ENCODE data around the gene LCOR. TPM values are rescaled to one million over a fixed set of nuclear protein-coding genes. Genes with fewer than 3 reads are reported as not detected.
A peak's percentile ranks its signal among the peaks of the same experiment; 100 is the strongest.

Gene LCOR
- total RNA-seq, 1 experiment from 2014 or later = 42.1 TPM

GRCh38 chr10:96906864-96907263, 74.8 kb downstream of the LCOR start:
- H2BK15ac ChIP-seq (ENCODE audit: low read depth, low read length) = no peak overlapping the region
- no peak overlapping the region for H3K4ac ChIP-seq (ENCODE audit: low read depth, low read length)
- no peak for TF ChIP-seq CTCF (conservative IDR thresholded peaks at IDR 0.05)
- no peak overlapping the region for H4K5ac ChIP-seq (ENCODE audit: insufficient read length, low read depth, low read length)
- Mint-ChIP-seq H3K27ac (peak overlapping the region in 1 of 3 experiments; percentile 34; a peak in 1 of 7 replicates), H3K9me3 (no peaks in the 10 kb centered on the region), H3K36me3 (ENCODE audit: insufficient read depth in 1 of 3, low read depth in 3 of 3) (peaks cover 0 to 17% (median 13%) of the 10 kb centered on the region in 3 experiments; a peak in 4 of 7 replicates), H3K4me3 (no peak overlapping the region), H3K4me1 (peaks cover 33 to 45% of the 10 kb centered on the region in 2 experiments), H3K27me3 (ENCODE audit: low read depth) (no peaks in the 10 kb centered on the region)
- H2AK5ac ChIP-seq (ENCODE audit: insufficient read length, low read length) = no peak overlapping the region
- no peaks in the 10 kb centered on the region for H3K4me1 ChIP-seq (ENCODE audit: insufficient read depth, low read length)
- no peak overlapping the region for H2BK5ac ChIP-seq (ENCODE audit: insufficient read length, low read length)
- H3K56ac ChIP-seq (ENCODE audit: insufficient read length, low read depth, low read length) = no peak overlapping the region
- H4K8ac ChIP-seq (replicated peaks; ENCODE audit: insufficient read length, low read depth, low read length) = no peak overlapping the region
- no peak overlapping the region for H2BK120ac ChIP-seq (ENCODE audit: low read depth, low read length, poor library complexity, severe bottlenecking)
- no peak overlapping the region for H3T11ph ChIP-seq (ENCODE audit: low read length)
- peaks cover 6% of the 10 kb centered on the region for H3K79me2 ChIP-seq (ENCODE audit: insufficient read depth, low read length)
- no peaks in the 10 kb centered on the region for H4K20me1 ChIP-seq (ENCODE audit: control insufficient read depth, insufficient read depth, insufficient read length)
- H3K4me2 ChIP-seq (ENCODE audit: insufficient read depth, insufficient read length, low read length) = no peak overlapping the region
- H3K27me3 ChIP-seq (ENCODE audit: insufficient read depth, low read length) = no peaks in the 10 kb centered on the region
- H3K9ac ChIP-seq (ENCODE audit: extremely low read depth, insufficient read length, low read length) = no peak overlapping the region
- H3K23me2 ChIP-seq (ENCODE audit: insufficient read length, low read depth, low read length, poor library complexity, severe bottlenecking) = no peaks in the 10 kb centered on the region
- no peak overlapping the region for H2BK12ac ChIP-seq (ENCODE audit: insufficient read length, low read depth, low read length)
- no peak overlapping the region for H3K14ac ChIP-seq (ENCODE audit: insufficient read depth, low read length)
- H3K18ac ChIP-seq (ENCODE audit: insufficient read length, low read depth, low read length) = no peak overlapping the region
- no peak for DNase-seq
- H3K79me1 ChIP-seq (ENCODE audit: insufficient read depth, low read depth, low read length, poor library complexity, severe bottlenecking) = no peaks in the 10 kb centered on the region
- no peak overlapping the region for H2BK20ac ChIP-seq (ENCODE audit: low read depth, low read length, poor library complexity, severe bottlenecking)
- H2AFZ ChIP-seq (ENCODE audit: low read length) = no peak overlapping the region
- no peaks in the 10 kb centered on the region for H3K9me3 ChIP-seq (ENCODE audit: control insufficient read depth, low read depth, low read length)
- H3K23ac ChIP-seq (ENCODE audit: insufficient read length, low read depth, low read length) = no peak overlapping the region
- no peak overlapping the region for H4K91ac ChIP-seq (ENCODE audit: insufficient read length, low read depth, low read length)
- H3K27ac ChIP-seq (ENCODE audit: insufficient read length, low read depth, low read length) = no peak overlapping the region

All from H9 (cell line).